IgD-negative memory B cell (primary cell): ENCODE results near the gene DHRS1. TPM values are rescaled to one million over a fixed set of nuclear protein-coding genes. Genes with fewer than 3 reads are reported as not detected.

Experiments used
- H3K27ac Mint-ChIP-seq, 3 donors: one replicate each; pipeline ENCODE4 v1.8.0; 2020 to 2022; ENCODE audit warnings: mild to moderate bottlenecking in 3 of 3, mixed read lengths in 3 of 3, moderate library complexity in 1 of 3
- H3K27me3 Mint-ChIP-seq: one replicate; pipeline ENCODE4 v1.8.0; 2021; ENCODE audit warnings: mixed read lengths
- H3K36me3 Mint-ChIP-seq: one replicate; pipeline ENCODE4 v1.8.0; 2020; ENCODE audit warnings: mild to moderate bottlenecking, mixed read lengths
- H3K4me1 Mint-ChIP-seq, 3 donors: one replicate each; pipeline ENCODE4 v1.8.0; 2020 to 2022; ENCODE audit warnings: mixed read lengths in 3 of 3, mild to moderate bottlenecking in 1 of 3
- H3K4me3 Mint-ChIP-seq, 4 donors: one replicate each; pipeline ENCODE4 v1.8.0; 2020 to 2022; ENCODE audit warnings: mild to moderate bottlenecking in 4 of 4, mixed read lengths in 4 of 4, moderate library complexity in 3 of 4
- H3K9me3 Mint-ChIP-seq, 3 donors: one replicate each; pipeline ENCODE4 v1.8.0; 2020 to 2021; ENCODE audit warnings: mixed read lengths in 3 of 3, mild to moderate bottlenecking in 1 of 3
- polyA plus RNA-seq: library from polyadenylated mRNA; unstranded; fragments of 300-500 nt; fragmentation: Illumina TruSeq; gene quantifications from one replicate; pipeline ENCODE4 v1.2.3, GENCODE V29; 2021

The DHRS1 gene
- polyA plus RNA-seq, 1 donor from 2014 or later = 27.3 TPM

GRCh38 chr14:24289649-24290280 lies 9.8 kb downstream of the DHRS1 start:
- H3K4me3 Mint-ChIP-seq = no peak overlapping the region
- no peaks in the 10 kb centered on the region for H3K27me3 Mint-ChIP-seq
- no peaks in the 10 kb centered on the region for H3K36me3 Mint-ChIP-seq
- H3K27ac Mint-ChIP-seq = peak overlapping the region in 1 of 3 donors; percentile 33
- peaks cover 0 to 3% (median 0%) of the 10 kb centered on the region in 3 donors for H3K4me1 Mint-ChIP-seq
- no peaks in the 10 kb centered on the region for H3K9me3 Mint-ChIP-seq

GRCh38 chr14:24286996-24287395 lies 12.6 kb downstream of the DHRS1 start:
- no peaks in the 10 kb centered on the region for H3K9me3 Mint-ChIP-seq
- no peaks in the 10 kb centered on the region for H3K36me3 Mint-ChIP-seq
- H3K4me1 Mint-ChIP-seq = peaks cover 0 to 3% (median 0%) of the 10 kb centered on the region in 3 donors
- H3K27ac Mint-ChIP-seq = no peak overlapping the region
- no peak overlapping the region for H3K4me3 Mint-ChIP-seq
- no peaks in the 10 kb centered on the region for H3K27me3 Mint-ChIP-seq

GRCh38 chr14:24285351-24285750 lies 14.2 kb downstream of the DHRS1 start:
- Mint-ChIP-seq H3K27me3 (no peaks in the 10 kb centered on the region), H3K4me1 (peaks cover 6 to 15% (median 11%) of the 10 kb centered on the region in 3 donors), H3K27ac (no peak overlapping the region), H3K36me3 (no peaks in the 10 kb centered on the region), H3K4me3 (no peak overlapping the region), H3K9me3 (no peaks in the 10 kb centered on the region)

- Mint-ChIP-seq H3K27ac (no peak overlapping the region), H3K9me3 (no peaks in the 10 kb centered on the region), H3K4me1 (peaks cover 13 to 20% (median 17%) of the 10 kb centered on the region in 3 donors), H3K27me3 (peaks cover 2% of the 10 kb centered on the region), H3K36me3 (no peaks in the 10 kb centered on the region), H3K4me3 (no peak overlapping the region)
Measured at GRCh38 chr14:24284501-24285035, 15.0 kb downstream of the DHRS1 start.

- H3K36me3 Mint-ChIP-seq = no peaks in the 10 kb centered on the region
- no peaks in the 10 kb centered on the region for H3K9me3 Mint-ChIP-seq
- H3K27me3 Mint-ChIP-seq = peaks cover 3% of the 10 kb centered on the region
- peaks cover 19 to 26% (median 23%) of the 10 kb centered on the region in 3 donors for H3K4me1 Mint-ChIP-seq
- no peak overlapping the region for H3K27ac Mint-ChIP-seq
- no peak overlapping the region for H3K4me3 Mint-ChIP-seq
Measured at GRCh38 chr14:24283796-24284460, 15.7 kb downstream of the DHRS1 start.

- peaks cover 3% of the 10 kb centered on the region for H3K36me3 Mint-ChIP-seq
Measured at GRCh38 chr14:24282736-24283135, 16.8 kb downstream of the DHRS1 start.

GRCh38 chr14:24281636-24282035 lies 17.9 kb downstream of the DHRS1 start:
- Mint-ChIP-seq H3K4me3 (no peak overlapping the region), H3K27me3 (peaks cover 3% of the 10 kb centered on the region), H3K36me3 (peaks cover 3% of the 10 kb centered on the region), H3K9me3 (peaks cover 0 to 5% (median 0%) of the 10 kb centered on the region in 3 donors), H3K27ac (peak overlapping the region; percentile 33 to 96 (median 66)), H3K4me1 (peaks cover 41 to 47% (median 41%) of the 10 kb centered on the region in 3 donors)

More at GRCh38 chr14:24282736-24283135, 16.8 kb downstream of the DHRS1 start:
- Mint-ChIP-seq H3K27ac (no peak overlapping the region), H3K4me3 (no peak overlapping the region), H3K4me1 (peaks cover 31 to 37% (median 34%) of the 10 kb centered on the region in 3 donors), H3K9me3 (peaks cover 0 to 5% (median 0%) of the 10 kb centered on the region in 3 donors), H3K27me3 (peaks cover 3% of the 10 kb centered on the region)

GRCh38 chr14:24280797-24281460 lies 18.7 kb downstream of the DHRS1 start:
- peaks cover 3% of the 10 kb centered on the region for H3K27me3 Mint-ChIP-seq
- H3K4me1 Mint-ChIP-seq = peaks cover 41 to 48% (median 44%) of the 10 kb centered on the region in 3 donors
- H3K27ac Mint-ChIP-seq = peak overlapping the region; percentile 83 to 95 (median 90)
- peaks cover 0 to 5% (median 0%) of the 10 kb centered on the region in 3 donors for H3K9me3 Mint-ChIP-seq
- H3K4me3 Mint-ChIP-seq = peak overlapping the region in 1 of 4 donors; percentile 38
- H3K36me3 Mint-ChIP-seq = peaks cover 3% of the 10 kb centered on the region

GRCh38 chr14:24279301-24280186 lies 20.0 kb downstream of the DHRS1 start:
- Mint-ChIP-seq H3K27ac (peak overlapping the region; percentile 90 to 95 (median 94)), H3K4me3 (peak overlapping the region in 3 of 4 donors; percentile 59 to 83 (median 71)), H3K9me3 (peaks cover 0 to 5% (median 0%) of the 10 kb centered on the region in 3 donors), H3K36me3 (peaks cover 3% of the 10 kb centered on the region), H3K27me3 (peaks cover 3% of the 10 kb centered on the region), H3K4me1 (peaks cover 41 to 53% (median 47%) of the 10 kb centered on the region in 3 donors)

GRCh38 chr14:24278424-24278823 lies 21.2 kb downstream of the DHRS1 start:
- peaks cover 3% of the 10 kb centered on the region for H3K27me3 Mint-ChIP-seq
- H3K4me1 Mint-ChIP-seq = peaks cover 51 to 63% (median 53%) of the 10 kb centered on the region in 3 donors
- peak overlapping the region in 2 of 4 donors; percentile 36 to 63 for H3K4me3 Mint-ChIP-seq
- H3K27ac Mint-ChIP-seq = peak overlapping the region; percentile 90 to 95 (median 94)
- peaks cover 0 to 5% (median 0%) of the 10 kb centered on the region in 3 donors for H3K9me3 Mint-ChIP-seq
- peaks cover 3% of the 10 kb centered on the region for H3K36me3 Mint-ChIP-seq

GRCh38 chr14:24277606-24278321 lies 21.8 kb downstream of the DHRS1 start:
- Mint-ChIP-seq H3K36me3 (peaks cover 3% of the 10 kb centered on the region), H3K27me3 (peaks cover 3% of the 10 kb centered on the region), H3K4me3 (peak overlapping the region in 3 of 4 donors; percentile 36 to 79 (median 75)), H3K9me3 (peaks cover 0 to 5% (median 0%) of the 10 kb centered on the region in 3 donors), H3K4me1 (peaks cover 54 to 66% (median 55%) of the 10 kb centered on the region in 3 donors), H3K27ac (peak overlapping the region; percentile 89 to 95 (median 90))

GRCh38 chr14:24277071-24277470 lies 22.5 kb downstream of the DHRS1 start:
- Mint-ChIP-seq H3K4me3 (peak overlapping the region in 2 of 4 donors; percentile 1 to 75), H3K9me3 (peaks cover 0 to 5% (median 0%) of the 10 kb centered on the region in 3 donors), H3K27me3 (peaks cover 3% of the 10 kb centered on the region), H3K4me1 (peaks cover 57 to 73% (median 61%) of the 10 kb centered on the region in 3 donors), H3K27ac (peak overlapping the region; percentile 50 to 95 (median 61)), H3K36me3 (peaks cover 3% of the 10 kb centered on the region)

- Mint-ChIP-seq H3K27me3 (no peaks in the 10 kb centered on the region), H3K36me3 (peaks cover 3% of the 10 kb centered on the region), H3K9me3 (peaks cover 0 to 5% (median 0%) of the 10 kb centered on the region in 3 donors), H3K4me3 (peak overlapping the region; percentile 8 to 74 (median 47)), H3K4me1 (peaks cover 45 to 59% (median 51%) of the 10 kb centered on the region in 3 donors), H3K27ac (peak overlapping the region; percentile 63 to 99 (median 96))
Measured at GRCh38 chr14:24274101-24274543, 25.5 kb downstream of the DHRS1 start.
